K562 (cell line): ENCODE results near the gene DOLPP1. TPM values are rescaled to one million over a fixed set of nuclear protein-coding genes. Genes with fewer than 3 reads are reported as not detected.

Source experiments
- CHCHD3 ChIP-seq: fragments of 250-450 bp; sonication (Bioruptor Pico); IDR thresholded peaks from 2 replicates; pipeline ENCODE4 v2.1.2; 2022; ENCODE audit warnings: mild to moderate bottlenecking
- DIDO1 ChIP-seq: fragments of 450-650 bp; IDR thresholded peaks from 2 replicates; pipeline ENCODE4 v1.6.1; 2016; ENCODE audit warnings: low read depth, missing biosample characterization, missing genetic modification characterization
- FOXA3 ChIP-seq, 2 experiments: fragments of 450-650 bp in 1 of 2; sonication (generic) in 1 of 2; formaldehyde crosslinking; IDR thresholded peaks in 1 of 2; conservative IDR thresholded peaks in 1 of 2; 2 replicates each; pipeline versions ENCODE4 v1.4.0 to v1.8.0; 2020 to 2022; ENCODE audit warnings: mild to moderate bottlenecking in 2 of 2, missing genetic modification reagents in 1 of 2
- HMGN3 ChIP-seq: IDR thresholded peaks from 2 replicates; pipeline ENCODE4 v1.6.1; 2011; ENCODE audit warnings: borderline replicate concordance, low read depth, mild to moderate bottlenecking, mixed read lengths, low read length; ENCODE audit not compliant: insufficient read length; ENCODE audit errors: extremely low read depth
- KLF6 ChIP-seq: fragments of 250-450 bp; sonication (Bioruptor Pico); IDR thresholded peaks from 2 replicates; pipeline ENCODE4 v1.4.0; 2020; ENCODE audit warnings: mild to moderate bottlenecking, moderate library complexity, borderline replicate concordance
- NR0B1 ChIP-seq: fragments of 450-650 bp; IDR thresholded peaks from one replicate; pipeline ENCODE4 v1.6.1; 2018; ENCODE audit warnings: mild to moderate bottlenecking, moderate library complexity; ENCODE audit not compliant: partially characterized antibody
- SAFB ChIP-seq: fragments of 200-400 bp; formaldehyde crosslinking; IDR thresholded peaks from 2 replicates; pipeline ENCODE4 v1.6.1; 2017; ENCODE audit warnings: low read depth, low read length, borderline replicate concordance
- SLC30A9 ChIP-seq: fragments of 250-450 bp; sonication (Bioruptor Pico); IDR thresholded peaks from 2 replicates; pipeline ENCODE4 v1.8.0; 2022; ENCODE audit warnings: mild to moderate bottlenecking, moderate library complexity
- SNRNP70 ChIP-seq: fragments of 200-400 bp; formaldehyde crosslinking; optimal IDR thresholded peaks from 2 replicates; pipeline ENCODE3; 2017; ENCODE audit warnings: low read depth, low read length
- U2AF1 ChIP-seq: fragments of 200-400 bp; formaldehyde crosslinking; optimal IDR thresholded peaks from 2 replicates; pipeline ENCODE3; 2017; ENCODE audit warnings: mild to moderate bottlenecking, low read depth, low read length, moderate library complexity
- ZKSCAN8 ChIP-seq: fragments of 200-800 bp; sonication (Bioruptor generic); IDR thresholded peaks from 2 replicates; pipeline ENCODE4 v1.6.1; 2016; ENCODE audit warnings: missing genetic modification characterization, missing compliant biosample characterization
- ZNF174 ChIP-seq: fragments of 250-450 bp; sonication (Bioruptor Pico); IDR thresholded peaks from 2 replicates; pipeline ENCODE4 v1.4.0; 2020; ENCODE audit warnings: mild to moderate bottlenecking
- ZNF224 ChIP-seq: sonication (generic); formaldehyde crosslinking; IDR thresholded peaks from 2 replicates; pipeline ENCODE4 v1.8.0; 2022; ENCODE audit warnings: mild to moderate bottlenecking, missing genetic modification reagents
- ZNF318 ChIP-seq, 2 experiments: fragments of 450-650 bp; IDR thresholded peaks; 2 replicates each; pipeline ENCODE4 v1.6.1; 2016; ENCODE audit warnings: mild to moderate bottlenecking in 2 of 2, borderline replicate concordance in 1 of 2, low read depth in 1 of 2, moderate library complexity in 1 of 2
- polyA plus RNA-seq, 8 experiments: library from polyadenylated mRNA; depleted of rRNA in 4 of 8; stranded (reverse) in 5 of 8; unstranded in 3 of 8; fragments of >200 nt; fragmentation: Nextera tagmentation in 2 of 8; fragmentation: Illumina TruSeq in 1 of 8; extraction: Ambion mirVana in 2 of 8; extraction: Trizol in 1 of 8; gene quantifications; 2 replicates each; pipeline versions ENCODE4 v1.2.1 to v1.2.3, GENCODE V29; 2011 to 2014; ENCODE audit warnings: inconsistent platforms in 1 of 8, missing spikeins in 1 of 8
- total RNA-seq, 7 experiments: library from RNA; depleted of rRNA in 6 of 7; stranded (reverse); fragments of >200 nt in 6 of 7; fragmentation: Illumina TruSeq in 2 of 7; extraction: Trizol in 2 of 7; gene quantifications; 2 replicates each; pipeline versions ENCODE4 v1.2.1 to v1.2.3, GENCODE V29; 2011 to 2021; ENCODE audit warnings: low replicate concordance in 1 of 7
- TF ChIP-seq, protein P1 (sequence below): fragments of 450-650 bp; formaldehyde crosslinking; IDR thresholded peaks from 2 replicates; pipeline ENCODE4 v1.4.0; 2020; ENCODE audit warnings: mild to moderate bottlenecking, moderate library complexity

Gene DOLPP1
- total and polyA plus RNA-seq, 9 of the 15 experiments (the other 6 are each of a cell fraction or from before 2014, with no cell fraction given), result 3.0 to 39.8 (median 30.5) TPM

GRCh38 chr9:129068990-129069861, 11.7 kb upstream of the DOLPP1 start (continued):
- TF ChIP-seq, protein P1, sequence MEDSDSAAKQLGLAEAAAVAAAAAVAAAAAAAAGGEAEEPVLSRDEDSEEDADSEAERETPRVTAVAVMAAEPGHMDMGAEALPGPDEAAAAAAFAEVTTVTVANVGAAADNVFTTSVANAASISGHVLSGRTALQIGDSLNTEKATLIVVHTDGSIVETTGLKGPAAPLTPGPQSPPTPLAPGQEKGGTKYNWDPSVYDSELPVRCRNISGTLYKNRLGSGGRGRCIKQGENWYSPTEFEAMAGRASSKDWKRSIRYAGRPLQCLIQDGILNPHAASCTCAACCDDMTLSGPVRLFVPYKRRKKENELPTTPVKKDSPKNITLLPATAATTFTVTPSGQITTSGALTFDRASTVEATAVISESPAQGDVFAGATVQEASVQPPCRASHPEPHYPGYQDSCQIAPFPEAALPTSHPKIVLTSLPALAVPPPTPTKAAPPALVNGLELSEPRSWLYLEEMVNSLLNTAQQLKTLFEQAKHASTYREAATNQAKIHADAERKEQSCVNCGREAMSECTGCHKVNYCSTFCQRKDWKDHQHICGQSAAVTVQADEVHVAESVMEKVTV (CRISPR knock-in tag), result 0 out of 2 replicates have a peak, but pooled peaks have one; percentile 3
- TF ChIP-seq U2AF1, result no peak
- TF ChIP-seq ZNF318 (IDR thresholded peaks at IDR 0.05; ENCODE audit: borderline replicate concordance in 1 of 2, low read depth in 1 of 2), result no peak
- no peak for TF ChIP-seq NR0B1
- TF ChIP-seq DIDO1 (tag), result no peak
- peak; percentile 73; the same call in 1 of the 2 replicates for TF ChIP-seq KLF6 (CRISPR knock-in tag)
- no peak; a peak in 2 of 4 replicates for TF ChIP-seq FOXA3 (CRISPR knock-in tag; conservative IDR thresholded peaks at IDR 0.05 in 1 of 2, IDR thresholded peaks at IDR 0.05 in 1 of 2)
- no peak for TF ChIP-seq SLC30A9 (CRISPR knock-in tag)
- TF ChIP-seq CHCHD3 (CRISPR knock-in tag), result no peak
- TF ChIP-seq ZNF224 (CRISPR knock-in tag), result no peak
- TF ChIP-seq SAFB, result no peak
- TF ChIP-seq ZKSCAN8, result peak; percentile 83; the same call in 1 of the 2 replicates
- TF ChIP-seq SNRNP70, result no peak
- peak; percentile 100 for TF ChIP-seq HMGN3
- TF ChIP-seq ZNF174 (CRISPR knock-in tag), result no peak
